GM23338 (cell line): ENCODE measurements around the gene MYH3.

Experiments
- CTCF ChIP-seq, 2 experiments: fragments of 200-600 bp in 1 of 2; sonication (generic) in 1 of 2; conservative IDR thresholded peaks; 2 replicates each; pipeline versions ENCODE4 v1.5.1 to v1.6.1; 2016 to 2017; ENCODE audit warnings: antibody characterized with exemption in 2 of 2, low read depth in 2 of 2, mild to moderate bottlenecking in 2 of 2, moderate library complexity in 1 of 2
- JUNB ChIP-seq: IDR thresholded peaks from one replicate; pipeline ENCODE4 v1.6.1; 2016; ENCODE audit warnings: antibody characterized with exemption; ENCODE audit not compliant: unreplicated experiment
- POLR2AphosphoS5 ChIP-seq: IDR thresholded peaks from 2 replicates; pipeline ENCODE4 v1.6.1; 2016; ENCODE audit warnings: antibody characterized with exemption, low read depth

- TF ChIP-seq JUNB: no peak
- TF ChIP-seq CTCF (conservative IDR thresholded peaks at IDR 0.05; ENCODE audit: low read depth in 2 of 2): peak; percentile 86 to 93
- TF ChIP-seq POLR2AphosphoS5: no peak
These were observed 42.5 kb downstream of the MYH3 start for GRCh38 chr17:10614536-10615155.
